K562 (cell line): Measurements from ENCODE around the gene DGUOK.

Experiments
- JUN ChIP-seq, 2 experiments: sonication (generic) in 1 of 2; formaldehyde crosslinking in 1 of 2; IDR thresholded peaks; 2 replicates each; pipeline versions ENCODE4 v1.6.1 to v1.8.0; 2012 to 2022; ENCODE audit warnings: borderline replicate concordance in 2 of 2, mild to moderate bottlenecking in 2 of 2, improper control_type of control experiment in 1 of 2, low read depth in 1 of 2, low read length in 1 of 2, missing genetic modification reagents in 1 of 2
- MEF2A ChIP-seq: IDR thresholded peaks from 2 replicates; pipeline ENCODE4 v1.6.1; 2011; ENCODE audit warnings: low read depth, mild to moderate bottlenecking, low read length, moderate library complexity; ENCODE audit not compliant: control insufficient read depth
- RNF2 ChIP-seq: sonication (generic); IDR thresholded peaks from 2 replicates; pipeline ENCODE4 v1.6.1; 2016
- SP1 ChIP-seq: sonication (generic); formaldehyde crosslinking; IDR thresholded peaks from 2 replicates; pipeline ENCODE4 v1.8.1; 2022; ENCODE audit warnings: mild to moderate bottlenecking, missing genetic modification reagents

GRCh38 chr2:73963385-73964120, 36.9 kb downstream of the DGUOK start:
- TF ChIP-seq MEF2A (no peak), JUN (IDR thresholded peaks at IDR 0.05; ENCODE audit: borderline replicate concordance, low read depth, low read length) (no peak), JUN (CRISPR knock-in tag; IDR thresholded peaks at IDR 0.05; ENCODE audit: borderline replicate concordance) (no peak), SP1 (CRISPR knock-in tag) (no peak), RNF2 (no peak)
